NCI-H774 (cell line): ENCODE results near the gene CUL1.
A peak's percentile ranks its signal among the peaks of the same experiment; 100 is the strongest.

Experiments used
- DNase-seq: peaks from one replicate; lab custom pipeline; 2025; lab: John Stamatoyannopoulos, UW

CUL1 gene

GRCh38 chr7:148804343-148805235 is 105.9 kb downstream of the CUL1 start:
- no peak for DNase-seq

GRCh38 chr7:148806187-148806586 is 107.5 kb downstream of the CUL1 start:
- DNase-seq: no peak

GRCh38 chr7:148807436-148807835 is 108.7 kb downstream of the CUL1 start:
- DNase-seq: no peak

GRCh38 chr7:148809856-148810255 is 111.2 kb downstream of the CUL1 start:
- no peak for DNase-seq

- DNase-seq: no peak
These were observed 113.2 kb downstream of the CUL1 start for GRCh38 chr7:148811892-148812291.

GRCh38 chr7:148813890-148814289 is 115.2 kb downstream of the CUL1 start:
- no peak for DNase-seq

GRCh38 chr7:148814922-148815559 is 116.3 kb downstream of the CUL1 start:
- no peak for DNase-seq

- DNase-seq: peak; percentile 28
These were observed 116.9 kb downstream of the CUL1 start for GRCh38 chr7:148815612-148816011.

GRCh38 chr7:148819697-148820360 is 121.1 kb downstream of the CUL1 start:
- no peak for DNase-seq

GRCh38 chr7:148821422-148821821 is 122.7 kb downstream of the CUL1 start:
- DNase-seq: no peak

- DNase-seq: no peak
These were observed 126.2 kb downstream of the CUL1 start for GRCh38 chr7:148824864-148825263.

GRCh38 chr7:148825338-148825737 is 126.6 kb downstream of the CUL1 start:
- DNase-seq: no peak

GRCh38 chr7:148828965-148829364 is 130.3 kb downstream of the CUL1 start:
- no peak for DNase-seq

- no peak for DNase-seq
These were observed 132.4 kb downstream of the CUL1 start for GRCh38 chr7:148830897-148831692.

GRCh38 chr7:148831782-148832181 is 133.1 kb downstream of the CUL1 start:
- no peak for DNase-seq

GRCh38 chr7:148834605-148835004 is 135.9 kb downstream of the CUL1 start:
- DNase-seq: no peak

- no peak for DNase-seq
These were observed 137.2 kb downstream of the CUL1 start for GRCh38 chr7:148835854-148836253.

GRCh38 chr7:148838905-148839304 is 140.2 kb downstream of the CUL1 start:
- DNase-seq: no peak

- no peak for DNase-seq
These were observed 149.4 kb downstream of the CUL1 start for GRCh38 chr7:148847815-148848734.

- DNase-seq: no peak
These were observed 150.8 kb downstream of the CUL1 start for GRCh38 chr7:148849393-148850098.
